ENCODE measurements around the gene TRMT5. TPM values are rescaled to one million over a fixed set of nuclear protein-coding genes. Genes with fewer than 3 reads are reported as not detected.

TRMT5 gene
- total and polyA plus RNA-seq, 2 experiments from 2014 or later, result 6.5 to 14.3 TPM

- Histone ChIP-seq H2AFZ (no peak overlapping the region), H4K20me1 (ENCODE audit: insufficient read depth, poor library complexity, severe bottlenecking) (no peaks in the 10 kb centered on the region), H3K9me3 (ENCODE audit: low read depth) (peaks cover 19% of the 10 kb centered on the region), H3K4me3 (no peak overlapping the region), H3K27me3 (no peaks in the 10 kb centered on the region), H3K36me3 (replicated peaks; ENCODE audit: insufficient read depth, low read depth) (no peaks in the 10 kb centered on the region), H3K4me1 (ENCODE audit: insufficient read depth) (no peaks in the 10 kb centered on the region), H3K9me2 (replicated peaks; ENCODE audit: insufficient read depth) (no peaks in the 10 kb centered on the region), H3K79me2 (peaks cover 3% of the 10 kb centered on the region), H3K4me2 (no peak overlapping the region), H3K27ac (no peak overlapping the region)
- DNase-seq (ENCODE audit: low spot score), result no peak
- TF ChIP-seq CTCF (IDR thresholded peaks at IDR 0.05; ENCODE audit: poor library complexity) (no peak), EZH2 (IDR thresholded peaks at IDR 0.05; ENCODE audit: borderline replicate concordance) (no peak), EZH2phosphoT487 (IDR thresholded peaks at IDR 0.05; ENCODE audit: low read depth, severe bottlenecking, unreplicated experiment) (no peak)
- WGBS (ENCODE audit: low lambda C conversion rate, missing lambda C conversion rate), result 100% methylated on average over 1 of the region's 1 CpG
Measured at GRCh38 chr14:60956632-60957031, 24.2 kb downstream of the TRMT5 start.

- Histone ChIP-seq H3K4me1 (ENCODE audit: insufficient read depth) (no peaks in the 10 kb centered on the region), H3K9me3 (ENCODE audit: low read depth) (peaks cover 19% of the 10 kb centered on the region), H3K9me2 (replicated peaks; ENCODE audit: insufficient read depth) (no peaks in the 10 kb centered on the region), H3K4me2 (no peak overlapping the region), H3K4me3 (no peak overlapping the region), H2AFZ (no peak overlapping the region), H3K79me2 (peaks cover 3% of the 10 kb centered on the region), H3K27me3 (no peaks in the 10 kb centered on the region), H3K27ac (no peak overlapping the region), H4K20me1 (ENCODE audit: insufficient read depth, poor library complexity, severe bottlenecking) (no peaks in the 10 kb centered on the region), H3K36me3 (replicated peaks; ENCODE audit: insufficient read depth, low read depth) (no peaks in the 10 kb centered on the region)
- TF ChIP-seq EZH2 (IDR thresholded peaks at IDR 0.05; ENCODE audit: borderline replicate concordance), result no peak
- no peak for TF ChIP-seq CTCF (IDR thresholded peaks at IDR 0.05; ENCODE audit: poor library complexity)
- no peak for TF ChIP-seq EZH2phosphoT487 (IDR thresholded peaks at IDR 0.05; ENCODE audit: low read depth, severe bottlenecking, unreplicated experiment)
- WGBS (ENCODE audit: low lambda C conversion rate, missing lambda C conversion rate), result 100% methylated on average over 4 of the region's 4 CpGs
- DNase-seq (ENCODE audit: low spot score), result no peak
Measured at GRCh38 chr14:60956202-60956601, 24.7 kb downstream of the TRMT5 start.

- Histone ChIP-seq H4K20me1 (ENCODE audit: insufficient read depth, poor library complexity, severe bottlenecking) (no peaks in the 10 kb centered on the region), H3K4me3 (no peak overlapping the region), H2AFZ (no peak overlapping the region), H3K79me2 (peaks cover 3% of the 10 kb centered on the region), H3K9me3 (ENCODE audit: low read depth) (peaks cover 8% of the 10 kb centered on the region), H3K36me3 (replicated peaks; ENCODE audit: insufficient read depth, low read depth) (no peaks in the 10 kb centered on the region), H3K27ac (no peak overlapping the region), H3K27me3 (no peaks in the 10 kb centered on the region), H3K9me2 (replicated peaks; ENCODE audit: insufficient read depth) (no peaks in the 10 kb centered on the region), H3K4me1 (ENCODE audit: insufficient read depth) (no peaks in the 10 kb centered on the region), H3K4me2 (no peak overlapping the region)
- no peak for DNase-seq (ENCODE audit: low spot score)
- 65% methylated on average over 3 of the region's 3 CpGs for WGBS (ENCODE audit: low lambda C conversion rate, missing lambda C conversion rate)
- TF ChIP-seq EZH2phosphoT487 (IDR thresholded peaks at IDR 0.05; ENCODE audit: low read depth, severe bottlenecking, unreplicated experiment), result no peak
- no peak for TF ChIP-seq EZH2 (IDR thresholded peaks at IDR 0.05; ENCODE audit: borderline replicate concordance)
- no peak for TF ChIP-seq CTCF (IDR thresholded peaks at IDR 0.05; ENCODE audit: poor library complexity)
Measured at GRCh38 chr14:60951776-60952435, 29.0 kb downstream of the TRMT5 start.

Data from hepatocyte (in vitro differentiated cells).